ENCODE results near the gene MGAT3.

GRCh38 chr22:39421691-39422090, 35.1 kb upstream of the MGAT3 start:
- no peak for TF ChIP-seq CTCF (conservative IDR thresholded peaks at IDR 0.05 in 1 of 2, IDR thresholded peaks at IDR 0.05 in 1 of 2; ENCODE audit: extremely low read depth in 1 of 2, insufficient read depth in 1 of 2, low read depth in 1 of 2, low read length in 2 of 2)
- no peak for TF ChIP-seq EZH2 (IDR thresholded peaks at IDR 0.05; ENCODE audit: borderline replicate concordance, low read length)

All from mammary epithelial cell (primary cell).